CD4-positive, CD25-positive, alpha-beta regulatory T cell (primary cell): ENCODE results near the gene R3HDM2. TPM values are rescaled to one million over a fixed set of nuclear protein-coding genes. Genes with fewer than 3 reads are reported as not detected.

Source experiments
- ATAC-seq, 2 donors: fragments of 150-1000 bp; cut with Tn5 transposase; one replicate each; pipeline ENCODE4 v1.10.0; 2021; ENCODE audit warnings: low read depth in 2 of 2, moderate number of reproducible peaks in 2 of 2, moderate library complexity in 1 of 2
- DNase-seq, 3 donors: peaks; one replicate each; pipeline versions ENCODE4 v3.0.0 to v3.0.0-alpha.2; 2012 to 2022; ENCODE audit warnings: mixed read lengths in 1 of 3
- H3K27ac ChIP-seq: one replicate; pipeline ENCODE4 v1.7.0; 2013; ENCODE audit warnings: mild to moderate bottlenecking, low read length; ENCODE audit not compliant: insufficient read depth, poor library complexity, severe bottlenecking
- H3K27me3 ChIP-seq: one replicate; pipeline ENCODE4 v1.7.0; 2013; ENCODE audit warnings: low read length; ENCODE audit not compliant: control insufficient read depth, insufficient read depth
- H3K36me3 ChIP-seq: one replicate; pipeline ENCODE4 v1.7.0; 2013; ENCODE audit warnings: mild to moderate bottlenecking, low read length, moderate library complexity; ENCODE audit not compliant: control insufficient read depth, insufficient read depth
- H3K4me1 ChIP-seq: 2 replicates; pipeline ENCODE4 v1.7.0; 2013; ENCODE audit warnings: mild to moderate bottlenecking, low read length; ENCODE audit not compliant: insufficient read depth, control insufficient read depth, poor library complexity, severe bottlenecking
- H3K4me3 ChIP-seq: one replicate; pipeline ENCODE4 v1.7.0; 2013; ENCODE audit warnings: low read depth, mild to moderate bottlenecking, low read length, moderate library complexity
- H3K9me3 ChIP-seq, 2 experiments: 1 replicate in 1 of 2; 2 replicates in 1 of 2; pipeline ENCODE4 v1.7.0; 2013; ENCODE audit warnings: low read length in 2 of 2, mild to moderate bottlenecking in 1 of 2, moderate library complexity in 1 of 2; ENCODE audit not compliant: control insufficient read depth in 2 of 2
- H3K27ac Mint-ChIP-seq, 3 donors: one replicate each; pipeline ENCODE4 v1.8.0; 2020 to 2022; ENCODE audit warnings: mild to moderate bottlenecking in 3 of 3, mixed read lengths in 3 of 3, moderate library complexity in 2 of 3
- H3K27me3 Mint-ChIP-seq: one replicate; pipeline ENCODE4 v1.8.0; 2022; ENCODE audit warnings: mild to moderate bottlenecking, mixed read lengths
- H3K36me3 Mint-ChIP-seq: one replicate; pipeline ENCODE4 v1.8.0; 2020; ENCODE audit warnings: mixed read lengths
- H3K4me1 Mint-ChIP-seq, 4 donors: one replicate each; pipeline ENCODE4 v1.8.0; 2020 to 2022; ENCODE audit warnings: mixed read lengths in 4 of 4, mild to moderate bottlenecking in 1 of 4
- H3K4me3 Mint-ChIP-seq, 4 donors: one replicate each; pipeline ENCODE4 v1.8.0; 2020 to 2022; ENCODE audit warnings: mild to moderate bottlenecking in 4 of 4, mixed read lengths in 4 of 4, moderate library complexity in 3 of 4
- H3K9me3 Mint-ChIP-seq, 7 donors: one replicate each; pipeline ENCODE4 v1.8.0; 2020 to 2022; ENCODE audit warnings: mixed read lengths in 7 of 7, mild to moderate bottlenecking in 3 of 7, moderate library complexity in 2 of 7
- polyA plus RNA-seq, 4 donors: library from polyadenylated mRNA; unstranded; fragments of 300-500 nt; fragmentation: Illumina TruSeq; gene quantifications; one replicate each; pipeline ENCODE4 v1.2.3, GENCODE V29; 2021
- total RNA-seq: library from RNA; stranded (reverse); gene quantifications from one replicate; pipeline ENCODE4 v1.2.3, GENCODE V29; 2022

The R3HDM2 gene
- total and polyA plus RNA-seq, 5 donors from 2014 or later = 6.0 to 115 (median 8.1) TPM

DNA sequence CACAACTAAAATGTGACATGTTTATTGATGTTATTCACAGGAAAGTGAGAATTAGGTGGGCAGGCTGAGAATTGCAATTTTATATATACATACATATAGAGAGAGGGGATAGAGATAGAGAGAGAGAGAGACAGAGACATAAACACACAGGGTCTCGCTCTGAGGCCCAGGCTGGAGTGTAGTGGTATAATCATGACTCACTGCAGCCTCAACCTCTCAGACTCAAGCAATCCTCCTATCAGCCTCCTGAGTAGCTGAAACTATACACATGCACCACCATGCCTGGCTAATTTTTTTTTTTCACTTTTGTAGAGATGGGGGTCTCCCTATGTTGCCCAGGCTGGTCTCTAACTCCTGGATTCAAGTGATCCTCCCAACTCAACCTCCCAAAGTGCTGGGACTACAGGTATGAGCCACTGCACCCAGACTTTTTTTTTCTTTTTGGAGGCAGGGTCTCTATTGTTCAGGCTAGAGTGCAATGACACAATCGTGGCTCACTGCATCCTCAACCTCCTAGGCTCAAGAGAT is 49.1 kb downstream of the R3HDM2 start:
- Histone ChIP-seq H3K27me3 (no peaks in the 10 kb centered on the region), H3K27ac (no peak overlapping the region), H3K4me1 (no peaks in the 10 kb centered on the region), H3K9me3 (no peaks in the 10 kb centered on the region), H3K36me3 (peaks cover 7% of the 10 kb centered on the region), H3K4me3 (no peak overlapping the region)
- no peaks in the 10 kb centered on the region for H3K9me3 Mint-ChIP-seq
- H3K36me3 Mint-ChIP-seq = peaks cover 18% of the 10 kb centered on the region
- H3K27me3 Mint-ChIP-seq = no peaks in the 10 kb centered on the region
- peaks cover 5 to 15% (median 14%) of the 10 kb centered on the region in 4 donors for H3K4me1 Mint-ChIP-seq
- DNase-seq (no peak), ATAC-seq (no peak)
- H3K27ac Mint-ChIP-seq = peak overlapping the region in 1 of 3 donors; percentile 74
- H3K4me3 Mint-ChIP-seq = no peak overlapping the region

GRCh38 chr12:57380300-57380699 is 50.5 kb downstream of the R3HDM2 start:
- no peak overlapping the region for H3K4me3 ChIP-seq
- H3K27me3 Mint-ChIP-seq = no peaks in the 10 kb centered on the region
- H3K9me3 Mint-ChIP-seq = no peaks in the 10 kb centered on the region
- H3K27ac ChIP-seq = no peak overlapping the region
- no peaks in the 10 kb centered on the region for H3K9me3 ChIP-seq
- no peaks in the 10 kb centered on the region for H3K4me1 ChIP-seq
- ATAC-seq (no peak), DNase-seq (no peak)
- H3K4me3 Mint-ChIP-seq = no peak overlapping the region
- peaks cover 6% of the 10 kb centered on the region for H3K36me3 ChIP-seq
- H3K27ac Mint-ChIP-seq = peak overlapping the region in 1 of 3 donors; percentile 25
- peaks cover 5 to 18% (median 17%) of the 10 kb centered on the region in 4 donors for H3K4me1 Mint-ChIP-seq
- no peaks in the 10 kb centered on the region for H3K27me3 ChIP-seq
- H3K36me3 Mint-ChIP-seq = peaks cover 21% of the 10 kb centered on the region

GRCh38 chr12:57377103-57377840 is 53.6 kb downstream of the R3HDM2 start:
- no peak overlapping the region for H3K27ac Mint-ChIP-seq
- no peak overlapping the region for H3K27ac ChIP-seq
- H3K9me3 Mint-ChIP-seq = no peaks in the 10 kb centered on the region
- no peak for DNase-seq
- no peaks in the 10 kb centered on the region for H3K4me1 ChIP-seq
- peaks cover 23% of the 10 kb centered on the region for H3K36me3 Mint-ChIP-seq
- no peaks in the 10 kb centered on the region for H3K27me3 Mint-ChIP-seq
- H3K4me3 Mint-ChIP-seq = no peak overlapping the region
- H3K4me3 ChIP-seq = no peak overlapping the region
- no peaks in the 10 kb centered on the region for H3K27me3 ChIP-seq
- H3K36me3 ChIP-seq = no peaks in the 10 kb centered on the region
- no peak for ATAC-seq
- H3K4me1 Mint-ChIP-seq = peaks cover 7 to 22% (median 19%) of the 10 kb centered on the region in 4 donors
- H3K9me3 ChIP-seq = no peaks in the 10 kb centered on the region

GRCh38 chr12:57372233-57372632 is 58.6 kb downstream of the R3HDM2 start:
- H3K4me3 ChIP-seq = no peak overlapping the region
- H3K9me3 ChIP-seq = no peaks in the 10 kb centered on the region
- no peak for DNase-seq
- H3K27me3 ChIP-seq = no peaks in the 10 kb centered on the region
- H3K27ac Mint-ChIP-seq = no peak overlapping the region
- no peaks in the 10 kb centered on the region for H3K27me3 Mint-ChIP-seq
- H3K36me3 ChIP-seq = peaks cover 6% of the 10 kb centered on the region
- peaks cover 24% of the 10 kb centered on the region for H3K36me3 Mint-ChIP-seq
- no peaks in the 10 kb centered on the region for H3K4me1 ChIP-seq
- no peak for ATAC-seq
- H3K9me3 Mint-ChIP-seq = peaks cover 0 to 3% (median 0%) of the 10 kb centered on the region in 7 donors
- no peak overlapping the region for H3K27ac ChIP-seq
- H3K4me1 Mint-ChIP-seq = peaks cover 14 to 23% (median 21%) of the 10 kb centered on the region in 4 donors
- H3K4me3 Mint-ChIP-seq = no peak overlapping the region

DNA sequence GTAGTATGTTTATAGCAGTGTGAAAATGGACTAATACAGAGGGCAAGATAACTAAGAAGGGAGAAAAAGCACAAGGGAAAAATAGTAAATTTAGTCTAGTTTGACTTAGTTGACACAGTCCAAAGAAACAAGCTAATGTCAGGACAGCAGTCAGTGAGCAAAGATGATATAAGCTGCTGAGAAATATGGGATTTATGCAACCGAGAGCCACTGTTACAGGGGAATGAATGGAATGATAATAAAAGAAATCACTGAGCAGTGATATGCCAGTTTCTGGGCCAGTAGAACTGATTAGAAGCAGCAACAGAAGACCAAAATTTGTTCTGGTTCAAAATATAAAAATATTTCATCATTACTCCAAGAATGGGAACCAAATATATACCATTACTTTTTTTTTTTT is 60.1 kb downstream of the R3HDM2 start:
- Histone ChIP-seq H3K27me3 (no peaks in the 10 kb centered on the region), H3K4me3 (no peak overlapping the region), H3K27ac (no peak overlapping the region), H3K4me1 (no peaks in the 10 kb centered on the region), H3K36me3 (peaks cover 6% of the 10 kb centered on the region), H3K9me3 (no peaks in the 10 kb centered on the region)
- ATAC-seq (no peak), DNase-seq (no peak)
- H3K9me3 Mint-ChIP-seq = peaks cover 0 to 5% (median 2%) of the 10 kb centered on the region in 7 donors
- H3K4me1 Mint-ChIP-seq = peaks cover 9 to 21% (median 20%) of the 10 kb centered on the region in 4 donors
- H3K27ac Mint-ChIP-seq = peak overlapping the region in 1 of 3 donors; percentile 23
- H3K36me3 Mint-ChIP-seq = peaks cover 25% of the 10 kb centered on the region
- no peak overlapping the region for H3K4me3 Mint-ChIP-seq
- no peaks in the 10 kb centered on the region for H3K27me3 Mint-ChIP-seq

GRCh38 chr12:57370072-57370471 is 60.8 kb downstream of the R3HDM2 start:
- Mint-ChIP-seq H3K27me3 (no peaks in the 10 kb centered on the region), H3K4me3 (no peak overlapping the region), H3K4me1 (peaks cover 9 to 21% (median 18%) of the 10 kb centered on the region in 4 donors), H3K9me3 (peaks cover 0 to 5% (median 2%) of the 10 kb centered on the region in 7 donors), H3K36me3 (peaks cover 21% of the 10 kb centered on the region), H3K27ac (no peak overlapping the region)
- DNase-seq = no peak
- no peak for ATAC-seq
- no peak overlapping the region for H3K27ac ChIP-seq
- no peak overlapping the region for H3K4me3 ChIP-seq
- H3K4me1 ChIP-seq = no peaks in the 10 kb centered on the region
- no peaks in the 10 kb centered on the region for H3K9me3 ChIP-seq
- H3K36me3 ChIP-seq = peaks cover 6% of the 10 kb centered on the region
- H3K27me3 ChIP-seq = no peaks in the 10 kb centered on the region

DNA sequence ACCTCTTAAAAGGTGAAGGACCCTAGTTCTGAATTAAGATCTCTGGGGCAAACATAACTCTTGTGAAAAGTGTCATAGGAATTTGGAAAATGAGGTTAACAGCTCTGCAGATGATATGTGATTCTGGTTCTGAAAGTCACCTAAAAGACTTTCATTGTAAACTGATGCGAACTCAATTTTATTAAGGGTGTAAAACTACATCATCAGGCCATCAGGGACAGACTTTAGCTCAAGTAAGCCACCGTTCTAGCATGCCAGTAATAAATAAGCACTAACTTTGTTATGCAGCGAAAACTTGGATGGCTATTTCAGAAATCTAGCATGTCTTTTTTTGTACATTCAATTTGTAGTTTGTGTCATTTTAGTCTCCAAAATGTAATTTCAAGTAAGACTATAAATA is 61.6 kb downstream of the R3HDM2 start:
- no peak overlapping the region for H3K27ac ChIP-seq
- H3K36me3 ChIP-seq = peaks cover 6% of the 10 kb centered on the region
- Mint-ChIP-seq H3K4me1 (peaks cover 9 to 21% (median 18%) of the 10 kb centered on the region in 4 donors), H3K9me3 (peaks cover 0 to 5% (median 2%) of the 10 kb centered on the region in 7 donors), H3K27ac (no peak overlapping the region), H3K4me3 (no peak overlapping the region), H3K36me3 (peaks cover 21% of the 10 kb centered on the region), H3K27me3 (no peaks in the 10 kb centered on the region)
- no peaks in the 10 kb centered on the region for H3K27me3 ChIP-seq
- no peak overlapping the region for H3K4me3 ChIP-seq
- no peak for ATAC-seq
- no peak for DNase-seq
- H3K4me1 ChIP-seq = no peaks in the 10 kb centered on the region
- H3K9me3 ChIP-seq = no peaks in the 10 kb centered on the region
